Stomach (tissue), 4 donors: ENCODE measurements around the gene ADISSP.

ENCODE experiments used
- CTCF ChIP-seq, 7 experiments: fragments of 450-650 bp in 4 of 7; fragments of 200-600 bp in 3 of 7; sonication (generic) in 3 of 7; IDR thresholded peaks; one replicate each; pipeline ENCODE4 v1.5.1; 2016 to 2019; ENCODE audit warnings: antibody characterized with exemption in 7 of 7, control low read depth in 2 of 7, mild to moderate bottlenecking in 1 of 7
- EP300 ChIP-seq: sonication (generic); formaldehyde crosslinking; IDR thresholded peaks from one replicate; pipeline ENCODE4 v1.6.1; 2017; ENCODE audit warnings: antibody characterized with exemption
- POLR2A ChIP-seq, 4 donors: fragments of 450-650 bp; IDR thresholded peaks; one replicate each; pipeline ENCODE4 v1.6.1; 2016; ENCODE audit warnings: antibody characterized with exemption in 4 of 4, control low read depth in 2 of 4, mild to moderate bottlenecking in 1 of 4, moderate library complexity in 1 of 4
- POLR2AphosphoS5 ChIP-seq, 3 donors: sonication (generic); formaldehyde crosslinking; IDR thresholded peaks; one replicate each; pipeline ENCODE4 v1.6.1; 2016; ENCODE audit warnings: antibody characterized with exemption in 3 of 3

DNA sequence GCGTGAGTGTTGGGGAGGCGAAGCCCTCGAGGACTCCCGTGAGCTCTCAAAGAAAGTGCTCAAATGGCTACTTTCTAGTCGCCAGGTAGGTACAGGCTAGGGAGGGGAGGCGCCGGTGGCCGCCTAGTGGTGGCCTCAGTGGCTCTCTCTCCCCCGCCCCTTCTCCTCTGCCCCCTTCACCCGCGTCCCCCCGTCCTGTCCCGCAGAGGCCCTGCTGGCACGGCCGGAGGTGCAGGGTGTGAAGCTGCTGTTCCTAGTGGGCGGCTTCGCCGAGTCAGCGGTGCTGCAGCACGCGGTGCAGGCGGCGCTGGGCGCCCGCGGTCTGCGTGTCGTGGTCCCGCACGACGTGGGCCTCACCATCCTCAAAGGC is 16.3 kb downstream of the ADISSP start:
- TF ChIP-seq CTCF (IDR thresholded peaks at IDR 0.05) (no peak), POLR2AphosphoS5 (IDR thresholded peaks at IDR 0.05) (no peak), POLR2A (IDR thresholded peaks at IDR 0.05) (no peak), EP300 (no peak)
